MM.1S (cell line): ENCODE data around the gene SPTBN2.

ENCODE experiments used
- DNase-seq: peaks from one replicate; pipeline ENCODE4 v3.0.0-alpha.2; 2015
- H2AFZ ChIP-seq: fragments of 300-600 bp; sonication (generic); 2 replicates; pipeline ENCODE4 v1.6.0; 2016; ENCODE audit warnings: antibody characterized with exemption, low read length
- H3F3A ChIP-seq: fragments of 300-600 bp; sonication (generic); 2 replicates; pipeline ENCODE4 v1.6.1; 2016; ENCODE audit warnings: mild to moderate bottlenecking, antibody characterized with exemption, low read length, moderate library complexity, mixed read lengths; ENCODE audit not compliant: insufficient read depth
- H3K27ac ChIP-seq: fragments of 300-600 bp; sonication (generic); 2 replicates; pipeline ENCODE4 v1.5.1; 2016; ENCODE audit warnings: mild to moderate bottlenecking, low read length
- H3K27me3 ChIP-seq: fragments of 300-600 bp; sonication (generic); replicated peaks from 2 replicates; pipeline ENCODE4 v1.6.0; 2016; ENCODE audit warnings: low read length; ENCODE audit not compliant: insufficient read depth
- H3K36me3 ChIP-seq: fragments of 300-600 bp; sonication (generic); replicated peaks from 2 replicates; pipeline ENCODE4 v1.6.1; 2016; ENCODE audit warnings: mild to moderate bottlenecking, low read length, mixed read lengths; ENCODE audit not compliant: insufficient read depth
- H3K4me1 ChIP-seq: fragments of 300-600 bp; sonication (generic); 2 replicates; pipeline ENCODE4 v1.6.1; 2016; ENCODE audit warnings: low read length, mixed read lengths
- H3K4me2 ChIP-seq: fragments of 300-600 bp; sonication (generic); 2 replicates; pipeline ENCODE4 v1.6.0; 2016; ENCODE audit warnings: low read depth, low read length
- H3K4me3 ChIP-seq: fragments of 300-600 bp; sonication (generic); 2 replicates; pipeline ENCODE4 v1.5.1; 2016; ENCODE audit warnings: low read length, mixed read lengths
- H3K79me2 ChIP-seq: fragments of 300-600 bp; sonication (generic); 2 replicates; pipeline ENCODE4 v1.6.1; 2016; ENCODE audit warnings: mixed run types, low read length, mixed read lengths
- H3K9ac ChIP-seq: fragments of 300-600 bp; sonication (generic); 2 replicates; pipeline ENCODE4 v1.6.1; 2016; ENCODE audit warnings: low read length, mixed read lengths
- H3K9me2 ChIP-seq: fragments of 300-600 bp; sonication (generic); replicated peaks from 2 replicates; pipeline ENCODE4 v1.6.1; 2016; ENCODE audit warnings: mild to moderate bottlenecking, low read length, mixed read lengths; ENCODE audit not compliant: insufficient read depth
- H3K9me3 ChIP-seq: fragments of 300-600 bp; sonication (generic); replicated peaks from 2 replicates; pipeline ENCODE4 v1.6.1; 2016; ENCODE audit warnings: mild to moderate bottlenecking, low read length, mixed read lengths; ENCODE audit not compliant: insufficient read depth
- H4K20me1 ChIP-seq: fragments of 300-600 bp; sonication (generic); 2 replicates; pipeline ENCODE4 v1.6.1; 2016; ENCODE audit warnings: mild to moderate bottlenecking, low read length, moderate library complexity, mixed read lengths; ENCODE audit not compliant: insufficient read depth
- CTCF ChIP-seq: fragments of 300-600 bp; sonication (generic); IDR thresholded peaks from 2 replicates; pipeline ENCODE4 v1.5.1; 2016; ENCODE audit warnings: antibody characterized with exemption, low read length, mixed read lengths
- EZH2 ChIP-seq: fragments of 300-600 bp; sonication (generic); optimal IDR thresholded peaks from 2 replicates; pipeline ENCODE3; 2017; ENCODE audit warnings: low read depth, mild to moderate bottlenecking, antibody characterized with exemption, low read length, mixed read lengths
- EZH2phosphoT487 ChIP-seq: fragments of 300-600 bp; sonication (generic); IDR thresholded peaks from 2 replicates; pipeline ENCODE4 v1.6.1; 2018; ENCODE audit warnings: antibody characterized with exemption, low read length

Gene SPTBN2

GRCh38 chr11:66686801-66687750 is 41.9 kb downstream of the SPTBN2 start:
- H3K36me3 ChIP-seq, result no peaks in the 10 kb centered on the region
- no peaks in the 10 kb centered on the region for H3F3A ChIP-seq

GRCh38 chr11:66686100-66686785 is 42.8 kb downstream of the SPTBN2 start:
- no peak for DNase-seq
- Histone ChIP-seq H3K4me1 (no peaks in the 10 kb centered on the region), H4K20me1 (no peaks in the 10 kb centered on the region), H3F3A (no peaks in the 10 kb centered on the region), H3K27ac (no peak overlapping the region), H3K9ac (no peak overlapping the region), H3K4me2 (no peak overlapping the region), H3K4me3 (no peak overlapping the region), H3K9me3 (no peaks in the 10 kb centered on the region), H2AFZ (no peak overlapping the region), H3K27me3 (no peaks in the 10 kb centered on the region), H3K79me2 (no peaks in the 10 kb centered on the region), H3K36me3 (no peaks in the 10 kb centered on the region), H3K9me2 (no peaks in the 10 kb centered on the region)
- no peak for TF ChIP-seq EZH2phosphoT487
- TF ChIP-seq EZH2, result no peak
- no peak for TF ChIP-seq CTCF

More at GRCh38 chr11:66686801-66687750, 41.9 kb downstream of the SPTBN2 start:
- Histone ChIP-seq H4K20me1 (no peaks in the 10 kb centered on the region), H3K27me3 (no peaks in the 10 kb centered on the region), H3K4me2 (no peak overlapping the region), H3K79me2 (no peaks in the 10 kb centered on the region), H2AFZ (no peak overlapping the region), H3K9me2 (no peaks in the 10 kb centered on the region), H3K4me1 (no peaks in the 10 kb centered on the region), H3K9ac (no peak overlapping the region), H3K27ac (no peak overlapping the region), H3K4me3 (no peak overlapping the region), H3K9me3 (no peaks in the 10 kb centered on the region)
- TF ChIP-seq EZH2, result no peak
- no peak for DNase-seq

- no peaks in the 10 kb centered on the region for H3K9me3 ChIP-seq
- no peak overlapping the region for H3K4me3 ChIP-seq
- no peak overlapping the region for H3K9ac ChIP-seq
- H3K36me3 ChIP-seq, result no peaks in the 10 kb centered on the region
- H3K9me2 ChIP-seq, result no peaks in the 10 kb centered on the region
- H3K4me2 ChIP-seq, result no peak overlapping the region
- no peak for DNase-seq
- TF ChIP-seq EZH2 (no peak), CTCF (no peak), EZH2phosphoT487 (no peak)
- no peaks in the 10 kb centered on the region for H3F3A ChIP-seq
- no peaks in the 10 kb centered on the region for H3K79me2 ChIP-seq
- H2AFZ ChIP-seq, result no peak overlapping the region
- H3K27ac ChIP-seq, result no peak overlapping the region
- H4K20me1 ChIP-seq, result no peaks in the 10 kb centered on the region
- H3K4me1 ChIP-seq, result no peaks in the 10 kb centered on the region
- H3K27me3 ChIP-seq, result no peaks in the 10 kb centered on the region
Observed at GRCh38 chr11:66685276-66686099, 43.5 kb downstream of the SPTBN2 start.
